ENCODE measurements around the gene SULT1A2.
"Not testable (repeated sequence)": the region's sequence is repeated elsewhere in the genome, so short reads cannot be mapped to it uniquely, and the experiment has no call there.

SULT1A2 gene

GRCh38 chr16:28608867-28609596, 12.2 kb upstream of the SULT1A2 start:
- DNase-seq, result not testable (repeated sequence)

- DNase-seq, result not testable (repeated sequence)
These were observed 11.6 kb upstream of the SULT1A2 start for GRCh38 chr16:28608496-28608808.

- DNase-seq, result not testable (repeated sequence)
These were observed 11.0 kb upstream of the SULT1A2 start for GRCh38 chr16:28607681-28608495.

- DNase-seq, result no peak
These were observed 10.3 kb upstream of the SULT1A2 start for GRCh38 chr16:28607116-28607623.

GRCh38 chr16:28606291-28607115, 9.7 kb upstream of the SULT1A2 start:
- DNase-seq, result no peak

- DNase-seq, result no peak
These were observed 7.3 kb upstream of the SULT1A2 start for GRCh38 chr16:28604186-28604565.

- DNase-seq, result no peak
These were observed 6.7 kb upstream of the SULT1A2 start for GRCh38 chr16:28603381-28604185.

- no peak for DNase-seq
These were observed 5.7 kb upstream of the SULT1A2 start for GRCh38 chr16:28602529-28602928.

GRCh38 chr16:28602062-28602461, 5.2 kb upstream of the SULT1A2 start:
- DNase-seq, result not testable (repeated sequence)

GRCh38 chr16:28601589-28601988, 4.7 kb upstream of the SULT1A2 start:
- DNase-seq, result not testable (repeated sequence)

GRCh38 chr16:28600965-28601364, 4.1 kb upstream of the SULT1A2 start:
- not testable (repeated sequence) for DNase-seq

- not testable (repeated sequence) for DNase-seq
These were observed 2.8 kb upstream of the SULT1A2 start for GRCh38 chr16:28599377-28600285.

GRCh38 chr16:28597692-28598261, 927 bp upstream of the SULT1A2 start:
- DNase-seq, result no peak

GRCh38 chr16:28596115-28596630, 677 bp downstream of the SULT1A2 start:
- no peak for DNase-seq

- not testable (repeated sequence) for DNase-seq
These were observed 1.4 kb downstream of the SULT1A2 start for GRCh38 chr16:28595451-28595850.

- no peak for DNase-seq
These were observed 3.8 kb downstream of the SULT1A2 start for GRCh38 chr16:28592979-28593553.

GRCh38 chr16:28592511-28592910, 4.3 kb downstream of the SULT1A2 start:
- no peak for DNase-seq

- no peak for DNase-seq
These were observed 5.5 kb downstream of the SULT1A2 start for GRCh38 chr16:28591355-28591754.

- no peak for DNase-seq
These were observed 6.2 kb downstream of the SULT1A2 start for GRCh38 chr16:28590384-28591340.
